Esophagus squamous epithelium (tissue), 5 donors: ENCODE data around the gene GRK6. TPM values are rescaled to one million over a fixed set of nuclear protein-coding genes. Genes with fewer than 3 reads are reported as not detected.

ENCODE experiments used
- DNase-seq: peaks from one replicate; lab custom pipeline; 2025; lab: John Stamatoyannopoulos, UW
- H3K27ac ChIP-seq, 4 donors: fragments of 200-600 bp; sonication (generic); one replicate each; pipeline ENCODE4 v1.5.1; 2016 to 2019; ENCODE audit warnings: mild to moderate bottlenecking in 1 of 4
- H3K27me3 ChIP-seq, 4 donors: fragments of 200-600 bp; sonication (generic); 1 replicate in 3 of 4; 2 replicates in 1 of 4; pipeline versions ENCODE4 v1.5.1 to v1.6.0; 2017 to 2021; ENCODE audit warnings: antibody characterized with exemption in 1 of 4
- H3K36me3 ChIP-seq, 3 donors: fragments of 200-600 bp; sonication (generic); one replicate each; pipeline ENCODE4 v1.5.1; 2016 to 2019
- H3K4me1 ChIP-seq, 3 donors: fragments of 200-600 bp; sonication (generic); one replicate each; pipeline ENCODE4 v1.5.1; 2017 to 2019
- H3K4me3 ChIP-seq, 4 donors: fragments of 200-600 bp; sonication (generic); 1 replicate in 3 of 4; 2 replicates in 1 of 4; pipeline ENCODE4 v1.5.1; 2016 to 2019; ENCODE audit warnings: mild to moderate bottlenecking in 2 of 4, moderate library complexity in 1 of 4
- H3K9me3 ChIP-seq, 3 donors: fragments of 200-600 bp; sonication (generic); one replicate each; pipeline ENCODE4 v1.5.1; 2016 to 2019
- CTCF ChIP-seq, 6 experiments: fragments of 450-650 bp in 4 of 6; fragments of 200-600 bp in 2 of 6; sonication (generic) in 2 of 6; IDR thresholded peaks; one replicate each; pipeline ENCODE4 v1.5.1; 2016 to 2019; ENCODE audit warnings: antibody characterized with exemption in 6 of 6, mild to moderate bottlenecking in 4 of 6, moderate library complexity in 4 of 6
- POLR2A ChIP-seq, 4 donors: fragments of 450-650 bp; IDR thresholded peaks; one replicate each; pipeline ENCODE4 v1.6.1; 2017; ENCODE audit warnings: antibody characterized with exemption in 4 of 4, mild to moderate bottlenecking in 4 of 4, moderate library complexity in 3 of 4
- WGBS, 2 donors: methylation state at CpG; one replicate each; pipeline ENCODE4 v1.1.5; 2018; 5-methylcytosine and 5-hydroxymethylcytosine counted together
- intact Hi-C: fragments of 100-400 bp; cut with DNase I; formaldehyde crosslinking; loops from one replicate; pipeline ENCODE4 v1.15.0; 2022
- total RNA-seq, 4 donors: library from RNA; depleted of rRNA; stranded (reverse); fragments of >200 nt; gene quantifications; one replicate each; pipeline ENCODE4 v1.1.0, GENCODE V29; 2016
- donor health status: DM: yes; HTN: yes; CAD: no.

The GRK6 gene
- total RNA-seq, 4 donors from 2014 or later: 24.6 to 39.7 (median 29.5) TPM

DNA sequence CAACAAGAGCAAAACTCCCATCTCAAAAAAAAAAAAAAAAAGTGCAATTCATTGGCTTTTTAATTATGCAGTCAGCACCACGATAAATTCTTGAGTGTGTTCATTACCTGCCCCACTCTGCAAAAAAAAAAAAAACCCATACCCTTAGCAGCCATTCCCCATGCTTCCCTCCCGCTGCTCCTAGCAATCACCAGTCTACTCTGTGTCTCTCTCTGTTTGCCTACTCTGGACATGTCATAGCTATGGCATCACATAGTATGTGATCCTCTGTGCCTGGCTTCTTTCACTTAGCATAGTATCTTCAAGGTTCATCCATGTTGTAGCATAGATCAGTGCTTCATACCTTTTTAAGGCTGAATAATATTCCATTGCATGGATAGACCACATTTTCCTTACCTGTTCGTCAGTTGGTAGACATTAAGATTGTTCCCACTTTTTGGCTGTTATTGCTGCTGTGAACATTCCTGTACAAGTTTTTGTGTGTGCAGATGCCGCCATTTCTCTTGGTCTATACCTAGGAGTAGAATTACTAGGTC lies 13.1 kb downstream of the GRK6 start:
- Histone ChIP-seq H3K27me3 (no peaks in the 10 kb centered on the region), H3K36me3 (peaks cover 31 to 72% (median 31%) of the 10 kb centered on the region in 3 donors)
- intact Hi-C loops: no loop called here

GRCh38 chr5:177440211-177440989 lies 13.9 kb downstream of the GRK6 start:
- DNase-seq: no peak
- 70 to 89% methylated on average over 2 to 5 of the region's 24 CpGs for WGBS, 2 donors
- Histone ChIP-seq H3K4me1 (peaks cover 0 to 26% (median 0%) of the 10 kb centered on the region in 3 donors), H3K36me3 (peaks cover 23 to 64% (median 23%) of the 10 kb centered on the region in 3 donors), H3K27me3 (no peaks in the 10 kb centered on the region), H3K4me3 (no peak overlapping the region), H3K9me3 (no peaks in the 10 kb centered on the region), H3K27ac (no peak overlapping the region)
- TF ChIP-seq POLR2A (IDR thresholded peaks at IDR 0.05) (no peak), CTCF (IDR thresholded peaks at IDR 0.05) (no peak)
- intact Hi-C loops: no loop called here

More for the DNA sequence above, 13.1 kb downstream of the GRK6 start:
- Histone ChIP-seq H3K27ac (no peak overlapping the region), H3K4me3 (no peak overlapping the region), H3K9me3 (no peaks in the 10 kb centered on the region), H3K4me1 (peaks cover 0 to 18% (median 0%) of the 10 kb centered on the region in 3 donors)
- WGBS, 2 donors: 90 to 96% methylated on average over 4 of the region's 4 CpGs
- no peak for DNase-seq
- TF ChIP-seq CTCF (IDR thresholded peaks at IDR 0.05): no peak
- TF ChIP-seq POLR2A (IDR thresholded peaks at IDR 0.05): no peak

GRCh38 chr5:177440990-177441780 lies 14.7 kb downstream of the GRK6 start:
- DNase-seq: no peak
- intact Hi-C loops: no loop called here

GRCh38 chr5:177442066-177442826 lies 15.8 kb downstream of the GRK6 start:
- Histone ChIP-seq H3K4me3 (no peak overlapping the region), H3K27ac (no peak overlapping the region), H3K4me1 (peaks cover 12 to 45% (median 13%) of the 10 kb centered on the region in 3 donors), H3K9me3 (no peaks in the 10 kb centered on the region), H3K36me3 (peaks cover 11 to 45% (median 14%) of the 10 kb centered on the region in 3 donors), H3K27me3 (peaks cover 0 to 9% (median 0%) of the 10 kb centered on the region in 4 donors)
- TF ChIP-seq POLR2A (IDR thresholded peaks at IDR 0.05) (no peak), CTCF (IDR thresholded peaks at IDR 0.05) (no peak)
- DNase-seq: no peak
- WGBS, 2 donors: 72% methylated on average over 13 of the region's 20 CpGs; no CpG with 5 or more reads in 1 of the 2 donors
- intact Hi-C loops: no loop called here

More at GRCh38 chr5:177440990-177441780, 14.7 kb downstream of the GRK6 start:
- WGBS, 2 donors: 60 to 75% methylated on average over 3 to 12 of the region's 26 CpGs
- H3K27ac ChIP-seq: no peak overlapping the region
- H3K4me3 ChIP-seq: no peak overlapping the region
- H3K27me3 ChIP-seq: no peaks in the 10 kb centered on the region
- H3K36me3 ChIP-seq: peaks cover 17 to 56% (median 18%) of the 10 kb centered on the region in 3 donors
- H3K4me1 ChIP-seq: peaks cover 2 to 34% (median 6%) of the 10 kb centered on the region in 3 donors
- TF ChIP-seq CTCF (IDR thresholded peaks at IDR 0.05): no peak
- TF ChIP-seq POLR2A (IDR thresholded peaks at IDR 0.05): no peak
- no peaks in the 10 kb centered on the region for H3K9me3 ChIP-seq
